Measurements from ENCODE around the gene MAGEA8.
"Not testable (repeated sequence)": the region's sequence is repeated elsewhere in the genome, so short reads cannot be mapped to it uniquely, and the experiment has no call there.

The MAGEA8 gene

DNA sequence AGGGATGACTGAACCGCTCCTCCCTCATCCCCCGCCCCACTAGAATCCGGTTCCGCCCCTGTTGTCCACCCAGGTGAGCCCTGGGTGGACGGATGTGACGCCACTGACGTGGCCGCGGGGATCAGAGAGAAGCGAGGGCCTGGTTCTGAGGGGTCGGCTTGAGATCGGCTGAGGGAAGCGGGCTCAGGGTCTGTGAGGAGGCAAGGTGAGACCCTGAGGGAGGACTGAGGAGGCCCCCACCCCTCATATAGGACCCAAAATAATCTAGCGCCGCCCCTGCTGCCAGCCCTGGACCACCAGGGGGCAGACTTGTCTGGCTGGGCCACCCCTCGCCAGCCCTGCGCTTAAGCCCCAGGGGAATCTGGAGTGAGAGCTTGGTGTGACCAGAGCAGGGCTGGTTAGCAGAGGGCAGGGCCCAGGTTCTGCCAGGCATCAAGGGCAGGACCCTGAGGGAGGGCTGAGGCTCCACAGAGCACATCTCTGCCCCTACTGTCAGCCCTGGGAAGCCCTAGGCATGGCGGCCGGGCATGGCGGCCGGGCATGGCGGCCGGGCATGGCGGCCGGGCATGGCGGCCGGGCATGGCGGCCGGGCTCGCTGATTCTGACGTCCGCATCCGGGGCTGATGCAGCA is at the start of gene MAGEA8:
TSS of gene MAGEA8 (plus strand) at position 103 of the 631 bp plus-strand sequence. CDS start 3,090 bp downstream, outside the sequence.
- FAIRE-seq (no peak), DNase-seq (ENCODE audit: insufficient read length, low spot score) (no peak)

GRCh38 chrX:149831473-149831872 is 49.5 kb upstream of the MAGEA8 start:
- no peak for FAIRE-seq

GRCh38 chrX:149836728-149837127 is 44.3 kb upstream of the MAGEA8 start:
- not testable (repeated sequence) for DNase-seq (ENCODE audit: insufficient read length, low spot score); FAIRE-seq

More at GRCh38 chrX:149831473-149831872, 49.5 kb upstream of the MAGEA8 start:
- no peak for DNase-seq (ENCODE audit: insufficient read length, low spot score)

- DNase-seq (ENCODE audit: insufficient read length, low spot score) (no peak), FAIRE-seq (no peak)
Measured at GRCh38 chrX:149837167-149837566, 43.8 kb upstream of the MAGEA8 start.

GRCh38 chrX:149837639-149838038 is 43.3 kb upstream of the MAGEA8 start:
- FAIRE-seq: no peak
- DNase-seq (ENCODE audit: insufficient read length, low spot score): no peak

GRCh38 chrX:149841929-149842328 is 39.1 kb upstream of the MAGEA8 start:
- FAIRE-seq (no peak), DNase-seq (ENCODE audit: insufficient read length, low spot score) (no peak)

DNA sequence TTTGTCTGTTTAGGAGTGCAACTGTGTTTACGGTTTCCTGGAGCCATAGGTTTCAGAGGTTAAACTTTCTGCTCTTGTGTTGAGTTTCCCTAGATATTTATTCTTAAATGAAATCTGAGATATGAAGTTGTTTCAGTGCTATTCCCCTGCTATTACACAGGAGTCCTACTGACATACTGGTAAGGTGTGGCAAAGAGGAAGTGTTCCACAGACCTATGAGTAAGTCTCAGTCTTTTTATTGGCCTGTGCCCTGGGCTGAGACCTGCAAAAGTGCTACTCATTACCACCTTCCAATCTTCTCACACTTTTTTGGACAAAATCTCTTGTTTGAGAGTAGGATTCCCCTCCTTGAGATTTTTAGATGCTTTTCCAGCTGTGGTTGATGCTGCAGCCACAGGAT is 35.6 kb upstream of the MAGEA8 start:
- DNase-seq (ENCODE audit: insufficient read length, low spot score): no peak
- FAIRE-seq: no peak

- no peak for FAIRE-seq
- DNase-seq (ENCODE audit: insufficient read length, low spot score): no peak
Measured at GRCh38 chrX:149846789-149847188, 34.2 kb upstream of the MAGEA8 start.

- no peak for DNase-seq (ENCODE audit: insufficient read length, low spot score)
- no peak for FAIRE-seq
Measured at GRCh38 chrX:149848855-149849254, 32.1 kb upstream of the MAGEA8 start.

GRCh38 chrX:149849787-149850186 is 31.2 kb upstream of the MAGEA8 start:
- no peak for FAIRE-seq
- no peak for DNase-seq (ENCODE audit: insufficient read length, low spot score)

- DNase-seq (ENCODE audit: insufficient read length, low spot score): no peak
- FAIRE-seq: no peak
Measured at GRCh38 chrX:149851864-149852263, 29.1 kb upstream of the MAGEA8 start.

DNA sequence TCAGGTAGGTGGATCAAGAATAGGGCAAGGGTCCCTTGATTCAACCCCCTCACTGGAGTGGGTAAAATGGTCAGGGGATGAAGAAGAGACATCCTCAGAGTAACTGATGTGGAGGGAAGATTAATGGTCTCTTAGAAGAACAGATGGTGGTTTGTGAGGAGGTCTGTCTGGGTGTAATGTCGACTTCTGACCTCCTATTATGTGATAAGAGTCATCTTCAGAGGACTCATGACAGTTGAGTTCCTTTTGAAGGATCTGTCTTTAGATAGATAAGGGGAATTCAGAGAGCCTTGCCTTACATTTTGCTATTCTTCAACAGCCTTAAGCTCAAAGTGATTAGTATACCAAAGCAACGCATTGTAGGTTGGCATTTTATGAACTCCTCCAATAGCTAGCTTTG is 27.1 kb upstream of the MAGEA8 start:
- no peak for FAIRE-seq

DNA sequence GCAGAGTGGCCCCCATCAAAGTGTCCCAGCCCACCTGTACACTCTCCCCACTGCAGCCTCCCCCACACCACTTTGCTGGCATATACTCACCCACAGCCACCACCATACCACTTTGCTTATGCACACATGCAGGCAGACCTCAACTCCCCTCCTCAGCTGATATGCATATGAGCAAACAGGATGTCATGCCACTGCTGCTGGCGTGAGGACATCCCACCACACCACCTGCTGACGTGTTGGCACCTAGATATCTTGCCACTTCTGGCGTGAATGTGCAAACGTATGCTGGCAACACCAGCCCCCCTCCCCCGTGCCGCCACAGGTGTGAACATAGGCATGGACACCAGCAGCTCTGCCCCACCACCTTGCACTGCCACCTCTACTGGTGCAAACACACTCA is 22.4 kb upstream of the MAGEA8 start:
- no peak for DNase-seq (ENCODE audit: insufficient read length, low spot score)
- FAIRE-seq: no peak

More for the DNA sequence above, 27.1 kb upstream of the MAGEA8 start:
- no peak for DNase-seq (ENCODE audit: insufficient read length, low spot score)

GRCh38 chrX:149860445-149860844 is 20.5 kb upstream of the MAGEA8 start:
- DNase-seq (ENCODE audit: insufficient read length, low spot score) (no peak), FAIRE-seq (no peak)

DNA sequence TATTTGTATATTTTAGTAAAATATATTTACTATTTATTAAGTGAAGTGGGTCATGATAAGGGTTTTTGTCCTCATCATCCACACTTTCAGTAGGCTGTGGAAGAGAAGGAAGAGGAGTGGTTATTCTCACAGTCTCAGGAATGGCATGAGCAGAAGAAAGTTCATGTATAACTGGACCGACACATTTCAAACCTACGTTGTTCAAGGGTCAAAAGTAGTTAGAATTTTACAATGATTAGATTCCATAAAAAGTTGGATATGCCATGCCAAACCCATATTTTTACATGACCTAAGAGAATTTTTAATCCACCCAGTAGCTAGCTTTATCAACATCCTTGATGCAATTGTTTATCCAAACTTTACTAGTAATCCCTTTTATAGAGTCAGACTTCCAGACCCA is 15.6 kb upstream of the MAGEA8 start:
- FAIRE-seq (no peak), DNase-seq (ENCODE audit: insufficient read length, low spot score) (no peak)

GRCh38 chrX:149867488-149867887 is 13.5 kb upstream of the MAGEA8 start:
- FAIRE-seq (no peak), DNase-seq (ENCODE audit: insufficient read length, low spot score) (no peak)

- DNase-seq (ENCODE audit: insufficient read length, low spot score) (no peak), FAIRE-seq (no peak)
Measured at GRCh38 chrX:149870840-149871239, 10.1 kb upstream of the MAGEA8 start.

GRCh38 chrX:149871433-149871832 is 9.6 kb upstream of the MAGEA8 start:
- DNase-seq (ENCODE audit: insufficient read length, low spot score) (no peak), FAIRE-seq (no peak)

DNA sequence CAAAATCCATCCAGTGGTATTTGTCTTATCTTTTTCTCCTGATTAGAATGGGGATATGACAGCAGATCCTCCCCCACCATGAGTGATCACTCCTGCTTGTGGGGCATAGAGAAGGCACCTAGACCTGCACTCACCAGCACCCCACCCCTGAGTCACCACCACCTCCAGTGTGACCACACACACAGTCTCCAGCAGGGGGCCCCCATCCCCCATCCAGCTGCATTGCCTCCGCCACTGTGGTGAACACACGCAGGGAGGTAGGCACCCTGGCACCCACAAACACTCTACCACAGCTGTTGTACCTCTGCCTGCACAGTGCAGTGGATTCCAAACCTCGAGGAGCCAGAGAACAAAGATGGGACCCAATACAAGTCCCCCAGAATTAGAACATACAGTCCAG is 9.0 kb upstream of the MAGEA8 start:
- FAIRE-seq (no peak), DNase-seq (ENCODE audit: insufficient read length, low spot score) (no peak)

- FAIRE-seq (no peak), DNase-seq (ENCODE audit: insufficient read length, low spot score) (no peak)
Measured at GRCh38 chrX:149877157-149877556, 3.8 kb upstream of the MAGEA8 start.

- peak; percentile 14 for DNase-seq (ENCODE audit: insufficient read length, low spot score)
Measured at GRCh38 chrX:149877636-149878035, 3.3 kb upstream of the MAGEA8 start.

DNA sequence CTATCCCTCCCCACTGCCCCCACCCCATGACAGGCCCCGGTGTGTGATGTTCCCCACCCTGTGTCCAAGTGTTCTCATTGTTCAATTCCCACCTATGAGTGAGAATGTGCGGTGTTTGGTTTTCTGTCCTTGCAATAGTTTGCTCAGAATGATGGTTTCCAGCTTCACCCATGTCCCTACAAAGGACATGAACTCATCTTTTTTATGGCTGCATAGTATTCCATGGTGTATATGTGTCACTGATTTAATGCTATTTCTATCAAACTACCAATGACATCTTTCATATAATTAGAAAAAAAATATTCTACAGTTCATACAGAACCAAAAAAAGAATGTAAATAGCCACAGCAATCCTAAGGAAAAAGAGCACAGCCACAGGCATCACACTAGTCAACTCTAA is 9.8 kb downstream of the MAGEA8 start:
- not testable (repeated sequence) for FAIRE-seq

More at GRCh38 chrX:149877636-149878035, 3.3 kb upstream of the MAGEA8 start:
- no peak for FAIRE-seq

GRCh38 chrX:149898554-149898953 is 17.6 kb downstream of the MAGEA8 start:
- FAIRE-seq: no peak

More for the DNA sequence above, 9.8 kb downstream of the MAGEA8 start:
- not testable (repeated sequence) for DNase-seq (ENCODE audit: insufficient read length, low spot score)

More at GRCh38 chrX:149898554-149898953, 17.6 kb downstream of the MAGEA8 start:
- DNase-seq (ENCODE audit: insufficient read length, low spot score): no peak

Measured in HTR-8/SVneo (cell line).